ENCODE results near the gene TMEM248.
"Not testable (repeated sequence)": the region's sequence is repeated elsewhere in the genome, so short reads cannot be mapped to it uniquely, and the experiment has no call there.

GRCh38 chr7:66884556-66884955 lies 36.5 kb upstream of the TMEM248 start:
- TF ChIP-seq, protein P1, sequence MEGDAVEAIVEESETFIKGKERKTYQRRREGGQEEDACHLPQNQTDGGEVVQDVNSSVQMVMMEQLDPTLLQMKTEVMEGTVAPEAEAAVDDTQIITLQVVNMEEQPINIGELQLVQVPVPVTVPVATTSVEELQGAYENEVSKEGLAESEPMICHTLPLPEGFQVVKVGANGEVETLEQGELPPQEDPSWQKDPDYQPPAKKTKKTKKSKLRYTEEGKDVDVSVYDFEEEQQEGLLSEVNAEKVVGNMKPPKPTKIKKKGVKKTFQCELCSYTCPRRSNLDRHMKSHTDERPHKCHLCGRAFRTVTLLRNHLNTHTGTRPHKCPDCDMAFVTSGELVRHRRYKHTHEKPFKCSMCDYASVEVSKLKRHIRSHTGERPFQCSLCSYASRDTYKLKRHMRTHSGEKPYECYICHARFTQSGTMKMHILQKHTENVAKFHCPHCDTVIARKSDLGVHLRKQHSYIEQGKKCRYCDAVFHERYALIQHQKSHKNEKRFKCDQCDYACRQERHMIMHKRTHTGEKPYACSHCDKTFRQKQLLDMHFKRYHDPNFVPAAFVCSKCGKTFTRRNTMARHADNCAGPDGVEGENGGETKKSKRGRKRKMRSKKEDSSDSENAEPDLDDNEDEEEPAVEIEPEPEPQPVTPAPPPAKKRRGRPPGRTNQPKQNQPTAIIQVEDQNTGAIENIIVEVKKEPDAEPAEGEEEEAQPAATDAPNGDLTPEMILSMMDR (conservative IDR thresholded peaks at IDR 0.05): not testable (repeated sequence)
- not testable (repeated sequence) for TF ChIP-seq EZH2 (IDR thresholded peaks at IDR 0.05; ENCODE audit: low read depth)
